ENCODE results near the gene BNIPL. TPM values are rescaled to one million over a fixed set of nuclear protein-coding genes. Genes with fewer than 3 reads are reported as not detected.

Gene BNIPL
- total and polyA plus RNA-seq, 9 donors = 0.13 to 10.6 (median 0.32) TPM

DNA sequence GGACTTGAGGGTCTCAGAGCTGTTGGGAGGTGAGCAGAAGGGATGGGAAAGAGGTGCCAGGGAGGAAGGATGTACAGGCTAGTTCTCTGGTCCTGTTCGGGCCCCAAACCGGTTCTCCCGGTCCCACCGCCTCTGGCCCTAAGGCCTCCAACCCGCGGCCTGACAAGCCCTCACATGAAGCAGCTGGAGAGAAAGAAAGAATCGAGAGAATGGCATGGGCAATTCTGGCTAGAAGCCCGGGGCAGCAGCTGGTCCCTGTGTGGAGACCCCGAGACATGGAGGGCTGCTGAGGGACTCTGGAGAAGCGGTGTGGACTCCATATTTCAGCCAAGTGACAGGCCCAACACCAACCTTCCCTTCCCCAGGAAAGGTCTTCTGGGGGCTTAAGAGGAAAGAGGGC is 22.3 kb downstream of the BNIPL start:
- Histone ChIP-seq H3K27ac (peak overlapping the region; percentile 72 to 73), H3K4me1 (ENCODE audit: insufficient read depth) (peaks cover 13% of the 10 kb centered on the region), H3K27me3 (no peaks in the 10 kb centered on the region), H3K36me3 (no peaks in the 10 kb centered on the region), H3K4me3 (peak overlapping the region; percentile 95), H3K9me3 (no peaks in the 10 kb centered on the region)
- 0 to 2% (median 0%) methylated on average over 10 of the region's 10 CpGs for WGBS, 3 donors
- no peak for TF ChIP-seq EP300 (IDR thresholded peaks at IDR 0.05)
- TF ChIP-seq POLR2A (IDR thresholded peaks at IDR 0.05) = no peak
- TF ChIP-seq CTCF (IDR thresholded peaks at IDR 0.05) = no peak
- intact Hi-C loops (cut with DNase I) = no loop called here
- DNase-seq = peak in 4 of 5 donors; percentile 41 to 59 (median 52)

- Histone ChIP-seq H3K4me1 (ENCODE audit: insufficient read depth) (peaks cover 13% of the 10 kb centered on the region), H3K4me3 (peak within 1 kb of the TSS; percentile 95), H3K9me3 (no peaks in the 10 kb centered on the region), H3K27ac (peak within 1 kb of the TSS; percentile 72 to 73), H3K36me3 (no peaks in the 10 kb centered on the region), H3K27me3 (no peaks in the 10 kb centered on the region)
- 0 to 1% (median 0%) methylated on average over 55 to 58 of the region's 58 CpGs for WGBS, 3 donors
- DNase-seq = peak; percentile 77 to 90 (median 85)
- no peak for TF ChIP-seq EP300 (IDR thresholded peaks at IDR 0.05)
- TF ChIP-seq POLR2A (IDR thresholded peaks at IDR 0.05) = peak; percentile 93
- TF ChIP-seq CTCF (IDR thresholded peaks at IDR 0.05) = peak; percentile 82 to 95 (median 85)
- intact Hi-C loops (cut with DNase I) = no loop called here
Measured at GRCh38 chr1:151059109-151060006, 23.0 kb downstream of the BNIPL start, which contains the start of gene CDC42SE1. Gene CDC42SE1, minus strand, starts transcription at chr1:151059622. Its CDS starts 3,892 bp downstream, at chr1:151055730.

- H3K27ac ChIP-seq = peak within 1 kb of the TSS; percentile 72 to 73
Measured at GRCh38 chr1:151060007-151060656, 23.7 kb downstream of the BNIPL start, which contains the start of gene MLLT11. Gene MLLT11, plus strand, starts transcription at chr1:151060397. Its CDS starts 6,828 bp downstream, at chr1:151067225.

More at GRCh38 chr1:151060007-151060656, 23.7 kb downstream of the BNIPL start, which contains the start of gene MLLT11:
- H3K4me3 ChIP-seq = peak within 1 kb of the TSS; percentile 95
- intact Hi-C loops (cut with DNase I) = no loop called here
- peaks cover 13% of the 10 kb centered on the region for H3K4me1 ChIP-seq (ENCODE audit: insufficient read depth)
- TF ChIP-seq CTCF (IDR thresholded peaks at IDR 0.05) (no peak), EP300 (IDR thresholded peaks at IDR 0.05) (no peak), POLR2A (IDR thresholded peaks at IDR 0.05) (no peak)
- H3K36me3 ChIP-seq = no peaks in the 10 kb centered on the region
- H3K27me3 ChIP-seq = no peaks in the 10 kb centered on the region
- peak; percentile 50 to 73 (median 63) for DNase-seq
- WGBS, 3 donors = 1 to 2% (median 1%) methylated on average over 15 of the region's 15 CpGs
- no peaks in the 10 kb centered on the region for H3K9me3 ChIP-seq

All from ovary (tissue), 9 donors.